OCI-LY3 (cell line): ENCODE results near the gene SMAD3.

Experiments used
- H2AFZ ChIP-seq: fragments of 200-600, 300-600 bp; shearing (Covaris generic); 2 replicates; pipeline ENCODE4 v1.6.0; 2014; ENCODE audit warnings: antibody characterized with exemption, low read depth, low read length
- H3K27ac ChIP-seq: fragments of 200-600, 300-600 bp; sonication (generic); 2 replicates; pipeline ENCODE4 v1.5.1; 2014; ENCODE audit warnings: mild to moderate bottlenecking, low read length, moderate library complexity, mixed read lengths
- H3K27me3 ChIP-seq: fragments of 200-600, 300-600 bp; sonication (generic); 2 replicates; pipeline ENCODE4 v1.6.1; 2014; ENCODE audit warnings: low read depth, low read length, mixed read lengths
- H3K36me3 ChIP-seq: fragments of 200-600, 300-600 bp; sonication (generic); replicated peaks from 2 replicates; pipeline ENCODE3; 2014; ENCODE audit warnings: low read depth, low read length, mixed read lengths
- H3K4me1 ChIP-seq: fragments of 300-600, 200-600 bp; sonication (generic); 2 replicates; pipeline ENCODE4 v1.6.1; 2014; ENCODE audit warnings: low read length, mixed read lengths
- H3K4me2 ChIP-seq: fragments of 200-600, 300-600 bp; sonication (generic); 2 replicates; pipeline ENCODE4 v1.6.1; 2014; ENCODE audit warnings: low read length, mixed read lengths
- H3K4me3 ChIP-seq: fragments of 300-600, 200-600 bp; sonication (generic); 2 replicates; pipeline ENCODE4 v1.5.1; 2014; ENCODE audit warnings: antibody characterized with exemption, mild to moderate bottlenecking, low read length, moderate library complexity
- H3K79me2 ChIP-seq: fragments of 300-600, 200-600 bp; shearing (Covaris generic); 2 replicates; pipeline ENCODE4 v1.6.1; 2014; ENCODE audit warnings: mild to moderate bottlenecking, low read length, mixed read lengths
- H3K9ac ChIP-seq: fragments of 300-600, 200-600 bp; shearing (Covaris generic); 2 replicates; pipeline ENCODE4 v1.6.0; 2014; ENCODE audit warnings: mild to moderate bottlenecking, low read length, moderate library complexity
- H3K9me3 ChIP-seq: fragments of 200-600, 300-600 bp; shearing (Covaris generic); 2 replicates; pipeline ENCODE4 v1.6.1; 2014; ENCODE audit warnings: low read length, mixed read lengths; ENCODE audit not compliant: insufficient read depth
- H4K20me1 ChIP-seq: fragments of 200-600, 300-600 bp; sonication (generic); 2 replicates; pipeline ENCODE4 v1.6.1; 2016; ENCODE audit warnings: low read length, mixed read lengths; ENCODE audit not compliant: insufficient read depth
- EZH2phosphoT487 ChIP-seq: fragments of 200-600 bp; shearing (Covaris generic); IDR thresholded peaks from 2 replicates; pipeline ENCODE4 v1.6.1; 2018; ENCODE audit warnings: antibody characterized with exemption, mixed run types, low read depth
- TF ChIP-seq, protein P1 (sequence below): fragments of 200-600, 300-600 bp; sonication (generic); IDR thresholded peaks from 2 replicates; pipeline ENCODE4 v1.5.1; 2014; ENCODE audit warnings: antibody characterized with exemption, low read length, low read depth

The SMAD3 gene

DNA sequence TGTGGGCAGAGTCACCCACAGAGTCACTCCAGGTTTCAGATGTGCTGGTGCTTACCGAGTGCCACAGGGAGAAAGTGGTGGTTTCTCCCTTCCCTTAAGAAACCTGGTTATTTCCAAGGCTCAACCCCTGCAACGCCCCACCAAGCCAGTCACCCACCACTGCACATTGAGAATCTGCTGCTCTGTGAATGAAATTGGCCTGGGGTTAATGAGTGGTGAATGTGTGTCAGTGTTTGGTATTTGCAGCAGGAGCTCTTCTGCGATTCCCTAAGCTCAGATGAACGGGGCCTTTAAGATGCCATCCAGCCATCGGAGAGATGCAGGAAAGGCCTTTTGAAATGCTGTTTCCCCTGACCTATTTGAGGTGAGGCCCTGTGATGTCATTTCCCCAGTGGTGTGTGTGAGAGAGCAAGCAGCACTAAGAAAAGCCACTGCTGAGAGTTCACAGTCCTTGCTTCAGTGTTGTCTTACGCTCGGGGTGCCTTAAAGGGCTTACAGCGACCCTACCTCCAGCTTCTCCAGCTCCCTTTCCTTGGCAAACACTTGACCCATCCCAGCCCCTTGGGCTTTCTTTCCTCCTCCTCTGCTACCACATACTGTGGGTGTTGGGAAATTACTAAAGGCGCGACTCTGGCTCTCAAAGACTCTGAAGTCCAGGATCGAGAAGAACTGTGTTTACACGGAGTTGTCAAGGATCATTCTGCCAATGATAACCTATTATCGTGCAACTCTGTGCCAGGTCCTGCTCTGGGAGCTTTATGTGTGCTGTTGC lies 68.9 kb downstream of the SMAD3 start:
- no peaks in the 10 kb centered on the region for H3K79me2 ChIP-seq
- peaks cover 37% of the 10 kb centered on the region for H4K20me1 ChIP-seq

DNA sequence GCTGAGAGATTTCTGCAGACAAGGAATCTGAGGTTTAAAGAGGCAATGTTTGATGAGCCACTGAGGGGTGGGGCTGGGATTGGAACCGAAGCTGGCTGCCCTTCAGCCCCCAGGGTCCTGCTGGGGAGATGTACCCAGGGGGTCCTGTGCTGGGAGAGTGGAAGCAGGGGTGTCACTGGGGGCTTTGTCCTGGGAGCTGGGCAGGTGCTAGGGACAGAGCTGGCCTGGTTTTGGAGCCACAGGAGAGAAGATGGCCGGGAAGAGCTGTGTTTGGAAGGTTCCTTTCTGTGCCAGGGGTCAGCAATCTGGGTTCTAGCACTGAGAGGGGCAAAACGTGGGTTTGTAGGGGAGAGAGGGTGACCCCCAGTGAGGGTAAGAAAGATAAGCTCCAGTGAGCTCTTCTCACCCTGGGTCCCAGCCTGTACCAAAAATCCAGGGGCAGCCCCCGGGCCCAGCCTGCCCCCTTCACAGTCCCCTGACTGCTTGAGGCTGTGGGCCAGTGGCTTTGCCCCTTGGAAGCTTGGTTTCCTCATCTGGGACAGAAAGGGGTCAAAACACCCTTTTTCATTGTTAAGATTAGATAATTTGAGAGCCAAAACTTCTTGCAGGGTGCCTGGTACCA lies 69.6 kb downstream of the SMAD3 start:
- H3K9me3 ChIP-seq = no peaks in the 10 kb centered on the region
- peaks cover 37% of the 10 kb centered on the region for H4K20me1 ChIP-seq
- peak overlapping the region; percentile 10; the same call in 1 of the 2 replicates for H3K9ac ChIP-seq
- no peak overlapping the region for H2AFZ ChIP-seq
- no peaks in the 10 kb centered on the region for H3K36me3 ChIP-seq
- H3K27ac ChIP-seq = no peak overlapping the region
- TF ChIP-seq, protein P1, sequence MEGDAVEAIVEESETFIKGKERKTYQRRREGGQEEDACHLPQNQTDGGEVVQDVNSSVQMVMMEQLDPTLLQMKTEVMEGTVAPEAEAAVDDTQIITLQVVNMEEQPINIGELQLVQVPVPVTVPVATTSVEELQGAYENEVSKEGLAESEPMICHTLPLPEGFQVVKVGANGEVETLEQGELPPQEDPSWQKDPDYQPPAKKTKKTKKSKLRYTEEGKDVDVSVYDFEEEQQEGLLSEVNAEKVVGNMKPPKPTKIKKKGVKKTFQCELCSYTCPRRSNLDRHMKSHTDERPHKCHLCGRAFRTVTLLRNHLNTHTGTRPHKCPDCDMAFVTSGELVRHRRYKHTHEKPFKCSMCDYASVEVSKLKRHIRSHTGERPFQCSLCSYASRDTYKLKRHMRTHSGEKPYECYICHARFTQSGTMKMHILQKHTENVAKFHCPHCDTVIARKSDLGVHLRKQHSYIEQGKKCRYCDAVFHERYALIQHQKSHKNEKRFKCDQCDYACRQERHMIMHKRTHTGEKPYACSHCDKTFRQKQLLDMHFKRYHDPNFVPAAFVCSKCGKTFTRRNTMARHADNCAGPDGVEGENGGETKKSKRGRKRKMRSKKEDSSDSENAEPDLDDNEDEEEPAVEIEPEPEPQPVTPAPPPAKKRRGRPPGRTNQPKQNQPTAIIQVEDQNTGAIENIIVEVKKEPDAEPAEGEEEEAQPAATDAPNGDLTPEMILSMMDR = no peak
- TF ChIP-seq EZH2phosphoT487 = no peak
- H3K27me3 ChIP-seq = 0 out of 2 replicates have a peak, but pooled peaks cover 4% of the 10 kb centered on the region
- H3K4me3 ChIP-seq = peak overlapping the region; percentile 36
- H3K4me1 ChIP-seq = peaks cover 28% of the 10 kb centered on the region
- H3K79me2 ChIP-seq = no peaks in the 10 kb centered on the region
- peak overlapping the region; percentile 75 for H3K4me2 ChIP-seq

More for the DNA sequence above, 68.9 kb downstream of the SMAD3 start:
- no peak overlapping the region for H3K27ac ChIP-seq
- peak overlapping the region; percentile 36 for H3K4me3 ChIP-seq
- H3K9ac ChIP-seq = peak overlapping the region; percentile 10; the same call in 1 of the 2 replicates
- H3K27me3 ChIP-seq = 0 out of 2 replicates have a peak, but pooled peaks cover 4% of the 10 kb centered on the region
- H3K4me2 ChIP-seq = peak overlapping the region; percentile 75
- no peaks in the 10 kb centered on the region for H3K9me3 ChIP-seq
- H3K36me3 ChIP-seq = no peaks in the 10 kb centered on the region
- peaks cover 28% of the 10 kb centered on the region for H3K4me1 ChIP-seq
- H2AFZ ChIP-seq = no peak overlapping the region
- TF ChIP-seq, protein P1 = no peak
- no peak for TF ChIP-seq EZH2phosphoT487

DNA sequence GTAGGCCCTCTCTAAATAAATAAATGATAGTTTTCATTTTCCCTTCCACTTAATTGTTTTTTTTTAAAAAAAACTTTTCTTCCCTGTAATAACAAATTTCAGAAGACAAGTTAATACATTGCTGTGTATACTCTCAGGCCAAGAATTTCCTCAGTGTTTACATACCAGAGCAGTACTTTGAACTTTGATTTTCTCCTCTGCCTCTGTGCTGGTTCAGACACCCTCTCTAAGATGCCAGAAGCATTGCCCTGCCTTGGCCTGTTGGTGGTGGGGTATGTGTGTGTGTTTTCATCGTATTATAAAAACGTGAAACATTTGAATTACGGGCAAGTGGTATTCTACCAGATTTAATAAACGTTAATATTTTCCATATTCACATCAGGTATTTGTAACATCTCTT lies 70.1 kb downstream of the SMAD3 start:
- Histone ChIP-seq H3K27ac (no peak overlapping the region), H3K79me2 (no peaks in the 10 kb centered on the region)

More for the DNA sequence above, 70.1 kb downstream of the SMAD3 start:
- no peaks in the 10 kb centered on the region for H3K36me3 ChIP-seq
- H3K9ac ChIP-seq = no peak overlapping the region
- H3K9me3 ChIP-seq = no peaks in the 10 kb centered on the region
- H3K4me2 ChIP-seq = no peak overlapping the region
- H4K20me1 ChIP-seq = peaks cover 39% of the 10 kb centered on the region
- no peak overlapping the region for H2AFZ ChIP-seq
- 0 out of 2 replicates have a peak, but pooled peaks cover 4% of the 10 kb centered on the region for H3K27me3 ChIP-seq
- TF ChIP-seq EZH2phosphoT487 = no peak
- TF ChIP-seq, protein P1 = no peak
- H3K4me3 ChIP-seq = no peak overlapping the region
- H3K4me1 ChIP-seq = peaks cover 33% of the 10 kb centered on the region
